WERI-Rb-1 (cell line): Measurements from ENCODE around the gene HS2ST1.

Source experiments
- DNase-seq: peaks from one replicate; pipeline ENCODE4 v3.0.0-alpha.2; 2020
- H3K27ac ChIP-seq: fragments of 250-450 bp; sonication (Bioruptor Pico); 2 replicates; pipeline ENCODE4 v1.5.1; 2020; ENCODE audit warnings: mild to moderate bottlenecking, moderate library complexity
- H3K27me3 ChIP-seq: fragments of 250-450 bp; sonication (Bioruptor Pico); 2 replicates; pipeline ENCODE4 v1.5.1; 2021; ENCODE audit warnings: mild to moderate bottlenecking, low read depth, moderate library complexity; ENCODE audit not compliant: insufficient read depth, severe bottlenecking
- H3K36me3 ChIP-seq: fragments of 250-450 bp; sonication (Bioruptor Pico); 2 replicates; pipeline ENCODE4 v1.5.1; 2020; ENCODE audit warnings: mild to moderate bottlenecking, moderate library complexity
- H3K4me3 ChIP-seq: 2 replicates; pipeline ENCODE4 v1.5.1; 2011; ENCODE audit warnings: low read depth, mild to moderate bottlenecking, control low read depth, low read length
- H3K9me3 ChIP-seq: fragments of 250-450 bp; sonication (Bioruptor Pico); 2 replicates; pipeline ENCODE4 v1.5.1; 2021; ENCODE audit warnings: mild to moderate bottlenecking, moderate library complexity; ENCODE audit not compliant: severe bottlenecking
- TF ChIP-seq, protein P1 (sequence below): IDR thresholded peaks from 2 replicates; pipeline ENCODE4 v1.5.1; 2011; ENCODE audit warnings: low read depth, mild to moderate bottlenecking, control low read depth, inconsistent platforms, low read length

The HS2ST1 gene

GRCh38 chr1:87134625-87135328 is 220.3 kb downstream of the HS2ST1 start:
- Histone ChIP-seq H3K36me3 (no peaks in the 10 kb centered on the region), H3K9me3 (no peaks in the 10 kb centered on the region), H3K4me3 (no peak overlapping the region), H3K27me3 (no peaks in the 10 kb centered on the region), H3K27ac (no peak overlapping the region)
- TF ChIP-seq, protein P1, sequence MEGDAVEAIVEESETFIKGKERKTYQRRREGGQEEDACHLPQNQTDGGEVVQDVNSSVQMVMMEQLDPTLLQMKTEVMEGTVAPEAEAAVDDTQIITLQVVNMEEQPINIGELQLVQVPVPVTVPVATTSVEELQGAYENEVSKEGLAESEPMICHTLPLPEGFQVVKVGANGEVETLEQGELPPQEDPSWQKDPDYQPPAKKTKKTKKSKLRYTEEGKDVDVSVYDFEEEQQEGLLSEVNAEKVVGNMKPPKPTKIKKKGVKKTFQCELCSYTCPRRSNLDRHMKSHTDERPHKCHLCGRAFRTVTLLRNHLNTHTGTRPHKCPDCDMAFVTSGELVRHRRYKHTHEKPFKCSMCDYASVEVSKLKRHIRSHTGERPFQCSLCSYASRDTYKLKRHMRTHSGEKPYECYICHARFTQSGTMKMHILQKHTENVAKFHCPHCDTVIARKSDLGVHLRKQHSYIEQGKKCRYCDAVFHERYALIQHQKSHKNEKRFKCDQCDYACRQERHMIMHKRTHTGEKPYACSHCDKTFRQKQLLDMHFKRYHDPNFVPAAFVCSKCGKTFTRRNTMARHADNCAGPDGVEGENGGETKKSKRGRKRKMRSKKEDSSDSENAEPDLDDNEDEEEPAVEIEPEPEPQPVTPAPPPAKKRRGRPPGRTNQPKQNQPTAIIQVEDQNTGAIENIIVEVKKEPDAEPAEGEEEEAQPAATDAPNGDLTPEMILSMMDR: no peak
- DNase-seq: no peak

DNA sequence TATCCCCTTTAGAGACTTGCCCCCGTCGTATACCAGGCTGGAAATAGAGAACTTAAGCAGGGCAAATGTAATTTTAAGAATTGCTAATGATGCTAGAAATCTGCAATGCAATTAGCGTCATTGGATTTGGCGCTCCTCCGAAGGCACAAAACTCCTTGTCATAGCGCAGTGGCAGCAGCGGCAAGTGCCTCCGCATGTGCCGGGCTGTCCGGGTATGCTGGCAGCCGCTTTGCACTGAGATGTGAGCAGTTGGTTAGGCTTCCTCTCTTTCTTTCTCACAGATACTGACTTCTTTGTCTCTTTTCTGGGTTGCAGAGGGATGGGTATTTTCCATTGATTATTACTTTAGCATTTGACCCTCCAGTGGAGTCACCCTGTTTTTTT is 220.9 kb downstream of the HS2ST1 start:
- TF ChIP-seq, protein P1: no peak
- Histone ChIP-seq H3K27me3 (no peaks in the 10 kb centered on the region), H3K9me3 (no peaks in the 10 kb centered on the region), H3K4me3 (no peak overlapping the region), H3K36me3 (no peaks in the 10 kb centered on the region), H3K27ac (no peak overlapping the region)
- no peak for DNase-seq

DNA sequence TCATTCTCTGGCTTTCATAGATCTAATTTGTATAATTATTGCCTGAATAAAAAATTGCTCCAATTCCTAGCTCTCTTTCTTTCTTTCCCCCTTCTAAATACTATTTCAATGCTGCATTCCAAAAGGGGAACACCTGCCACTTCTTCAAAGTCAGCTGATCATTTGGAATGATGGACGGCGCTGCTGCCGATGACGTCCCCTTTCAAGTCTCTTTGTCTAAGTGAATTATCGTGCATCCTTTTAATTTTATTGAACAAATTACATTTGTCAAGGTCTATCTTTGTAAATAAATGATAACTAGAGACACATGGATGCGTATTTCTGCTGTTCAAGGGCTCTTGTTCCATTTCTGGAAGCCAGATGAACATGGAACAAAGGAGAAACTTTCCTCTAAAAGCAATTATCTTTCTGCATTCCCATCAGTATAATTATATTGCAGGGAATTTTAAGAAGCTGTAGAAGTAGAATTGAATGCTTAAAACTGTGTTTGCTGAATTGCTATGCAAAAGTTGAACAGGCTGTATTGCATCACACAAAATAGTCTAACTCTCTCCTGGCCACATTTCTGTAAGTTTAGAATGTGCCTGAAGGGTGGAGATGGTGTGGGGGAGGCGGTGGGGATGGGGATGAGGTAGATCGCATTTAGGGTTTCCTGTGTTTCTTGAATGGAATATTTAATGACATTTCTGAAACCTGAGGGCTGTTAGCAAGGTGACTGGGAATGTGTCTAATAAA is 222.3 kb downstream of the HS2ST1 start:
- TF ChIP-seq, protein P1: no peak
- Histone ChIP-seq H3K4me3 (no peak overlapping the region), H3K27me3 (no peaks in the 10 kb centered on the region), H3K27ac (no peak overlapping the region), H3K36me3 (no peaks in the 10 kb centered on the region), H3K9me3 (no peaks in the 10 kb centered on the region)
- DNase-seq: no peak

DNA sequence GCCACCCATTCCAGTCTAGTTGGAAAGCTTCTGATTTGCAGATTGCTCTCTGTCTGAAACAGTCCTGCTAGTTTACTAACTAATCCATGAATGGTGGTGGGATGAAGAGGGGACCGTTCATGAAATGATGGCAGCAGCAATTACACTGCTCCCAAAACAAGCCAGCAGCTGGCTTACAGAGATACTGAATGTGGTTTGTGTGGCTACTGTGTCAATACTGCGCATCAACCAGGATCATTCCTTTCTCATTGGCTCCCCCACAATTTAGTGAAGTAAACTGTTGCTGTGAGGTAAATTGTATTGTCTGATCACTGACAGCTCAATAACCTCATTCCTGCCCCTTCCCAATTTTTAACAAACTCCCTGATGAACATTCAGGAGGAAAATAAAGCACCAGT is 222.9 kb downstream of the HS2ST1 start:
- no peak for DNase-seq
- H3K27me3 ChIP-seq: no peaks in the 10 kb centered on the region
- H3K4me3 ChIP-seq: no peak overlapping the region
- no peak overlapping the region for H3K27ac ChIP-seq
- TF ChIP-seq, protein P1: no peak
- no peaks in the 10 kb centered on the region for H3K36me3 ChIP-seq
- H3K9me3 ChIP-seq: no peaks in the 10 kb centered on the region

GRCh38 chr1:87140831-87141540 is 226.6 kb downstream of the HS2ST1 start:
- no peak overlapping the region for H3K27ac ChIP-seq
- no peaks in the 10 kb centered on the region for H3K27me3 ChIP-seq
- H3K36me3 ChIP-seq: no peaks in the 10 kb centered on the region
- TF ChIP-seq, protein P1: no peak
- H3K9me3 ChIP-seq: no peaks in the 10 kb centered on the region
- no peak overlapping the region for H3K4me3 ChIP-seq
- DNase-seq: no peak
